K562 (cell line): ENCODE data around the gene TUBGCP6. TPM values are rescaled to one million over a fixed set of nuclear protein-coding genes. Genes with fewer than 3 reads are reported as not detected.

ENCODE experiments used
- ATAC-seq: fragments of 200-7000 bp; cut with Tn5 transposase; 3 replicates; pipeline ENCODE4 v1.9.1; 2020; ENCODE audit warnings: moderate library complexity
- BruUV-seq: library from RNA; stranded (reverse); fragments of 400-500 nt; replicated peaks from 2 replicates; lab custom pipeline; 2021; lab: Mats Ljungman, UMichigan
- CTCF ChIA-PET: fragments of 300-600 bp; formaldehyde crosslinking; extraction: SDS; loops from one replicate; lab custom pipeline; 2021; ENCODE audit warnings: low intra/inter-chr PET ratio; lab: Yijun Ruan, JAX
- POLR2A ChIA-PET: fragments of 300-600, 350-650 bp; sonication (Branson Sonifier 250); formaldehyde crosslinking; extraction: SDS; loops from one replicate; lab custom pipeline; 2021; ENCODE audit warnings: antibody characterized with exemption, inconsistent platforms; lab: Yijun Ruan, JAX
- DNase-seq, 4 experiments: peaks; one replicate each; pipeline versions ENCODE4 v3.0.0 to v3.0.0-alpha.2; 2011 to 2018; ENCODE audit warnings: low spot score in 3 of 4, mixed read lengths in 3 of 4; ENCODE audit errors: extremely low read depth in 1 of 4
- FAIRE-seq: peaks from 2 replicates; lab custom pipeline; 2011; peaks lifted over from hg19 to GRCh38; lab: Jason Lieb, UNC
- H2AFZ ChIP-seq: 2 replicates; pipeline ENCODE4 v1.6.0; 2011; ENCODE audit warnings: low read depth, low read length, control low read depth, inconsistent platforms
- H3K27ac ChIP-seq: fragments of 200-600 bp; 3 replicates; pipeline ENCODE4 v1.8.0; 2011; ENCODE audit warnings: low read depth, mild to moderate bottlenecking, control low read depth, inconsistent platforms, low read length, moderate library complexity, mixed read lengths; ENCODE audit errors: extremely low read depth
- H3K27me3 ChIP-seq, 2 experiments: fragments of 300-600 bp in 1 of 2; 2 replicates in 1 of 2; 3 replicates in 1 of 2; pipeline versions ENCODE4 v1.6.0 to v1.8.0; 2011; ENCODE audit warnings: inconsistent platforms in 2 of 2, low read length in 2 of 2, mild to moderate bottlenecking in 1 of 2, mixed read lengths in 1 of 2, moderate library complexity in 1 of 2; ENCODE audit not compliant: control insufficient read depth in 2 of 2, insufficient read depth in 2 of 2
- H3K36me3 ChIP-seq: fragments of 300-600 bp; 3 replicates; pipeline ENCODE4 v1.8.0; 2011; ENCODE audit warnings: mild to moderate bottlenecking, low read length, inconsistent platforms; ENCODE audit not compliant: control insufficient read depth, insufficient read depth
- H3K4me1 ChIP-seq, 2 experiments: fragments of 200-600 bp in 1 of 2; replicated peaks in 1 of 2; 2 replicates in 1 of 2; 3 replicates in 1 of 2; pipeline versions ENCODE4 v1.5.1 to v1.8.0; 2011; ENCODE audit warnings: inconsistent platforms in 2 of 2, low read length in 2 of 2, mild to moderate bottlenecking in 1 of 2, mixed read lengths in 1 of 2, moderate library complexity in 1 of 2; ENCODE audit not compliant: control insufficient read depth in 2 of 2, insufficient read depth in 2 of 2
- H3K4me2 ChIP-seq: 2 replicates; pipeline ENCODE4 v1.6.1; 2011; ENCODE audit warnings: low read length, control low read depth, inconsistent platforms, mixed read lengths; ENCODE audit not compliant: insufficient read depth
- H3K4me3 ChIP-seq: fragments of 200-600 bp; sonication (generic), shearing (Covaris generic); 2 replicates; pipeline ENCODE4 v1.5.1; 2016; ENCODE audit warnings: control low read depth, inconsistent platforms
- H3K79me2 ChIP-seq: fragments of 200-600 bp; 3 replicates; pipeline ENCODE4 v1.8.0; 2011; ENCODE audit warnings: low read length, inconsistent platforms; ENCODE audit not compliant: control insufficient read depth, insufficient read depth
- H3K9ac ChIP-seq, 2 experiments: 2 replicates each; pipeline versions ENCODE4 v1.6.0 to v1.6.1; 2011; ENCODE audit warnings: low read depth in 2 of 2, low read length in 2 of 2, control low read depth in 1 of 2, inconsistent platforms in 1 of 2, mild to moderate bottlenecking in 1 of 2, mixed read lengths in 1 of 2; ENCODE audit not compliant: insufficient read depth in 1 of 2
- H3K9me1 ChIP-seq: one replicate; pipeline ENCODE4 v1.6.0; 2011; ENCODE audit warnings: inconsistent platforms, mild to moderate bottlenecking, low read length, moderate library complexity; ENCODE audit not compliant: control insufficient read depth, insufficient read depth
- H3K9me3 ChIP-seq: replicated peaks from 2 replicates; pipeline ENCODE4 v1.5.1; 2011; ENCODE audit warnings: low read depth, low read length, inconsistent platforms; ENCODE audit not compliant: control insufficient read depth, insufficient read depth
- H4K20me1 ChIP-seq: replicated peaks from 2 replicates; pipeline ENCODE4 v1.6.1; 2011; ENCODE audit warnings: low read length, inconsistent platforms, mixed read lengths; ENCODE audit not compliant: control insufficient read depth, insufficient read depth
- CREBBP ChIP-seq: IDR thresholded peaks from one replicate; pipeline ENCODE4 v1.6.1; 2012; ENCODE audit warnings: low read depth, mild to moderate bottlenecking, control low read depth, inconsistent platforms, low read length
- DDX20 ChIP-seq: fragments of 450-650 bp; IDR thresholded peaks from 2 replicates; pipeline ENCODE4 v1.6.1; 2016; ENCODE audit warnings: missing genetic modification characterization, low read depth, mild to moderate bottlenecking, missing compliant biosample characterization, moderate library complexity
- KDM2B ChIP-seq: fragments of 250-450 bp; sonication (Bioruptor Pico); IDR thresholded peaks from 2 replicates; pipeline ENCODE4 v1.8.0; 2021; ENCODE audit warnings: mild to moderate bottlenecking, moderate library complexity
- MYBL2 ChIP-seq, 2 experiments: fragments of 450-650 bp in 1 of 2; sonication (generic) in 1 of 2; formaldehyde crosslinking in 1 of 2; IDR thresholded peaks; 2 replicates each; pipeline versions ENCODE4 v1.6.1 to v1.8.1; 2017 to 2022; ENCODE audit warnings: borderline replicate concordance in 1 of 2, inconsistent platforms in 1 of 2, low read depth in 1 of 2, mild to moderate bottlenecking in 1 of 2, missing genetic modification reagents in 1 of 2, moderate library complexity in 1 of 2
- NFE2L1 ChIP-seq: fragments of 450-650 bp; IDR thresholded peaks from 2 replicates; pipeline ENCODE4 v1.6.1; 2016; ENCODE audit warnings: missing genetic modification characterization, low read depth, mild to moderate bottlenecking, missing compliant biosample characterization, moderate library complexity, borderline replicate concordance
- POU5F1 ChIP-seq: fragments of 150-350 bp; IDR thresholded peaks from 2 replicates; pipeline ENCODE4 v1.6.1; 2014; ENCODE audit warnings: borderline replicate concordance, low read length, low read depth, mild to moderate bottlenecking; ENCODE audit not compliant: partially characterized antibody
- SMARCA4 ChIP-seq: fragments of 450-650 bp; IDR thresholded peaks from 2 replicates; pipeline ENCODE4 v1.6.1; 2016
- SMARCE1 ChIP-seq: fragments of 450-650 bp; IDR thresholded peaks from 2 replicates; pipeline ENCODE4 v1.7.1; 2016; ENCODE audit warnings: mild to moderate bottlenecking
- ZBTB40 ChIP-seq, 2 experiments: fragments of 450-650 bp in 1 of 2; sonication (generic) in 1 of 2; formaldehyde crosslinking in 1 of 2; IDR thresholded peaks; 2 replicates each; pipeline versions ENCODE4 v1.7.1 to v1.9.0; 2016 to 2022; ENCODE audit warnings: inconsistent platforms in 1 of 2, mild to moderate bottlenecking in 1 of 2, missing genetic modification reagents in 1 of 2
- ZNF232 ChIP-seq: sonication (generic); formaldehyde crosslinking; IDR thresholded peaks from 2 replicates; pipeline ENCODE4 v1.8.0; 2022; ENCODE audit warnings: mild to moderate bottlenecking, missing genetic modification reagents
- ZNF444 ChIP-seq: fragments of 250-450 bp; sonication (Bioruptor Pico); IDR thresholded peaks from 2 replicates; pipeline ENCODE4 v1.4.0; 2020; ENCODE audit warnings: mild to moderate bottlenecking, moderate library complexity
- ZNF699 ChIP-seq: fragments of 250-450 bp; sonication (Bioruptor Pico); IDR thresholded peaks from 2 replicates; pipeline ENCODE4 v1.8.0; 2021; ENCODE audit warnings: mild to moderate bottlenecking, moderate library complexity; ENCODE audit not compliant: insufficient replicate concordance
- WGBS: fragments of 100-300 bp; shearing (Covaris generic); methylation state at CpG from one replicate; pipeline ENCODE4 v1.1.6; 2016; ENCODE audit warnings: low coverage, mixed read lengths; ENCODE audit not compliant: insufficient coverage; ENCODE audit errors: missing lambda C conversion rate; 5-methylcytosine and 5-hydroxymethylcytosine counted together
- in situ Hi-C: fragments of 300-500 bp; cut with MboI; formaldehyde crosslinking; loops from 4 replicates; pipeline ENCODE4 v1.15.0; 2018; ENCODE audit warnings: inconsistent platforms, mixed read lengths
- intact Hi-C: fragments of 100-400 bp; cut with micrococcal nuclease; formaldehyde crosslinking; loops from 2 replicates; pipeline ENCODE4 v1.14.2; 2022
- polyA plus RNA-seq, 8 experiments: library from polyadenylated mRNA; depleted of rRNA in 4 of 8; stranded (reverse) in 5 of 8; unstranded in 3 of 8; fragments of >200 nt; fragmentation: Nextera tagmentation in 2 of 8; fragmentation: Illumina TruSeq in 1 of 8; extraction: Ambion mirVana in 2 of 8; extraction: Trizol in 1 of 8; gene quantifications; 2 replicates each; pipeline versions ENCODE4 v1.2.1 to v1.2.3, GENCODE V29; 2011 to 2014; ENCODE audit warnings: inconsistent platforms in 1 of 8, missing spikeins in 1 of 8
- total RNA-seq, 7 experiments: library from RNA; depleted of rRNA in 6 of 7; stranded (reverse); fragments of >200 nt in 6 of 7; fragmentation: Illumina TruSeq in 2 of 7; extraction: Trizol in 2 of 7; gene quantifications; 2 replicates each; pipeline versions ENCODE4 v1.2.1 to v1.2.3, GENCODE V29; 2011 to 2021; ENCODE audit warnings: low replicate concordance in 1 of 7

The TUBGCP6 gene
- total and polyA plus RNA-seq, 9 of the 15 experiments (the other 6 are each of a cell fraction or from before 2014, with no cell fraction given): 0.76 to 33.0 (median 10.1) TPM

- no peak for TF ChIP-seq MYBL2 (IDR thresholded peaks at IDR 0.05; ENCODE audit: low read depth)
- no peak for TF ChIP-seq MYBL2 (CRISPR knock-in tag; IDR thresholded peaks at IDR 0.05; ENCODE audit: borderline replicate concordance)
- no peak for TF ChIP-seq SMARCE1
- TF ChIP-seq ZNF232 (CRISPR knock-in tag): no peak
- no peak for TF ChIP-seq ZNF699 (CRISPR knock-in tag)
Observed at GRCh38 chr22:50281957-50282356, 37.1 kb upstream of the TUBGCP6 start (continued).

- Histone ChIP-seq H3K27me3 (no peaks in the 10 kb centered on the region), H3K9me1 (no peaks in the 10 kb centered on the region), H3K79me2 (no peaks in the 10 kb centered on the region), H2AFZ (no peak overlapping the region), H3K4me1 (peaks cover 0 to 14% of the 10 kb centered on the region in 2 experiments; a peak in 2 of 5 replicates), H3K4me2 (no peak overlapping the region), H3K9me3 (no peaks in the 10 kb centered on the region), H3K4me3 (no peak overlapping the region), H4K20me1 (no peaks in the 10 kb centered on the region), H3K36me3 (peaks cover 51% of the 10 kb centered on the region; the same call in 1 of the 3 replicates), H3K27ac (no peak overlapping the region), H3K9ac (no peak overlapping the region)
- DNase-seq (no peak), FAIRE-seq (no peak), ATAC-seq (no peak)
- WGBS: 98% methylated on average over 11 of the region's 36 CpGs
- CTCF ChIA-PET: no interaction called here
- in situ Hi-C loops: no loop called here
- intact Hi-C loops: no loop called here
- BruUV-seq: no TSS peak
- POLR2A ChIA-PET: no interaction called here
- TF ChIP-seq POU5F1 (no peak), DDX20 (tag) (no peak), CREBBP (no peak), NFE2L1 (tag) (no peak), KDM2B (CRISPR knock-in tag) (no peak), ZNF444 (CRISPR knock-in tag) (no peak), SMARCE1 (no peak), SMARCA4 (no peak), ZBTB40 (IDR thresholded peaks at IDR 0.05) (no peak), ZBTB40 (CRISPR knock-in tag; IDR thresholded peaks at IDR 0.05) (no peak)
Observed at GRCh38 chr22:50281384-50281760, 36.5 kb upstream of the TUBGCP6 start.
